Superior temporal gyrus (tissue), 1 donor: ENCODE measurements around the gene RBM12.

Experiments
- DNase-seq: peaks from one replicate; pipeline ENCODE4 v3.0.0-alpha.2; 2016; ENCODE audit errors: extremely low spot score

Gene RBM12

DNA sequence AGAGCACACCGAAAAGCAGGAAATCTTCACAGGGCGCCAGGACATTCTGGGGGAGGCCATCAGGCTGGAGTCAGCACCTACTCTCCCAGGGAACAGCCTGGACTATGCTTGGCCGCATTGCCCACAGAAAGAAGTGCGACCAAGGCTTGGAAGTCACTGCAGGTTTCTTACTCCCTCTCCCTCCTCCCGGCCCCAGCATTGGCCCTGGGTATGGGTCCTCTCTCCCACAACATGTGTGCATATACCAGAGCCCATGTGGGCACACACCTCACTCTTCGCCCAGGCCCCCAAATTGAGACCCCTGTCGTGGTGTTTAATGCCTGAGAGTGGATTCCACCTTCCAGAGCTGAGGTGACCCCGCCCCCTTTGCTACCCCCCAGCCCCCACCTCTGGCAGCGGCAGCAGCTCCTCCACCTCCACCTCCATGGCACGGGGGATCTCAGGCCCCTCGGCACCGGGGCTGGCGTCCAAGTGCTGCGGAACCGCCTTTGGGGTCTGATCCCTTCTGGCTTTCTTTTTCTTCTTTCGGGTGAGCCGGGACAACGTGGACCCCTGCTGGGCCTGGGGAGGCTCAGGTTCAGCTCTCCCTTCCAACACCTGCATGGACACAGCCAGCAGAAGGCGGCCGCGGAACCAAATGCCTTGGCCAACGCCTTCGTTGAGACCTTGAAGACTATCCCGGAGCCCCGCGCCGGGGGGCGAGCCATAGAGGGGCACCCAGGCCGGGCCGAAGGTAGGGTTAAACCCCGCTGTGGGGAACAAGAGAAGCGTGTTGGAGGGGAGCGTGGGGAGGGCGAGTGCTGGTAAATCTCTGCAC is 64.3 kb downstream of the RBM12 start:
- DNase-seq: no peak

DNA sequence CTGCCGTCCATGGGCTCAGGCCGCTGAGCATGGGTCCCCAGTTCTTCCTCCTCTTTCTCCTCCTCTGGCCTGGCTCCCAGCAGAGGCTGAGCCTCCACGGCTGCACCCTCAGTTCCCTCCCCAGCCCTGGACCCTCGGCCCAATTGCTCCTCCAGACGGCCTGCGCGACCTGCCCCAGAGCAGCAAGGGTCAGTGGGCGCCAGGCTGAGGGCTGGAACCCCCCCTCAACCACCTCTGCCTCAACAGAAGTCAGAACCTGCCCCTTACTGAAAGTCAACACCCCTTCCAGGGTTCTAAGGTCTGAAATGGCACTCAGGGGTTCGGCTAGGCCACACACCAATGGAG is 65.0 kb downstream of the RBM12 start:
- DNase-seq: no peak
